H1 (cell line): Measurements from ENCODE around the gene GOLGA6L10. TPM values are rescaled to one million over a fixed set of nuclear protein-coding genes. Genes with fewer than 3 reads are reported as not detected.

Source experiments
- CTCF ChIA-PET: fragments of 300-600 bp; sonication (Branson Sonifier 250); formaldehyde crosslinking; loops from one replicate; lab custom pipeline; 2021; ENCODE audit not compliant: partially characterized antibody; lab: Charles Lee
- POLR2A ChIA-PET: fragments of 300-600 bp; sonication (Branson Sonifier 250); formaldehyde crosslinking; loops from one replicate; lab custom pipeline; 2021; ENCODE audit warnings: inconsistent platforms; ENCODE audit not compliant: partially characterized antibody; lab: Charles Lee
- DNase-seq, 2 experiments: peaks; one replicate each; pipeline versions ENCODE4 v3.0.0 to v3.0.0-alpha.2; 2010 to 2022; ENCODE audit warnings: low spot score in 2 of 2, low read depth in 1 of 2, mixed read lengths in 1 of 2
- FAIRE-seq: peaks from 2 replicates; lab custom pipeline; 2011; peaks lifted over from hg19 to GRCh38; lab: Jason Lieb, UNC
- H2AFZ ChIP-seq: 2 replicates; pipeline ENCODE4 v1.8.1; 2012; ENCODE audit warnings: low read length, inconsistent platforms
- H2AK5ac ChIP-seq: 2 replicates; pipeline ENCODE4 v1.6.1; 2013; ENCODE audit warnings: low read depth, low read length
- H2BK120ac ChIP-seq: replicated peaks from 2 replicates; pipeline ENCODE3; 2013; ENCODE audit warnings: low read depth, low read length, inconsistent platforms
- H2BK12ac ChIP-seq: 2 replicates; pipeline ENCODE4 v1.6.1; 2013; ENCODE audit warnings: low read depth, low read length
- H2BK15ac ChIP-seq: 2 replicates; pipeline ENCODE4 v1.6.1; 2013; ENCODE audit warnings: low read length
- H2BK20ac ChIP-seq: 2 replicates; pipeline ENCODE4 v1.6.1; 2013; ENCODE audit warnings: low read length
- H2BK5ac ChIP-seq: 2 replicates; pipeline ENCODE4 v1.6.1; 2013; ENCODE audit warnings: low read depth, low read length
- H3K14ac ChIP-seq: 2 replicates; pipeline ENCODE4 v1.6.1; 2013; ENCODE audit warnings: inconsistent platforms; ENCODE audit not compliant: insufficient read length
- H3K18ac ChIP-seq: 2 replicates; pipeline ENCODE4 v1.6.1; 2013; ENCODE audit warnings: low read length; ENCODE audit errors: extremely low read depth
- H3K23ac ChIP-seq: 2 replicates; pipeline ENCODE4 v1.6.1; 2013; ENCODE audit warnings: inconsistent platforms; ENCODE audit not compliant: insufficient read length
- H3K23me2 ChIP-seq: 2 replicates; pipeline ENCODE4 v1.6.1; 2013; ENCODE audit warnings: low read depth, low read length
- H3K27ac ChIP-seq: 2 replicates; pipeline ENCODE4 v1.6.1; 2011; ENCODE audit warnings: low read depth, low read length, inconsistent platforms
- H3K27me3 ChIP-seq, 4 experiments: replicated peaks in 1 of 4; 1 replicate in 1 of 4; 2 replicates in 3 of 4; pipeline versions ENCODE4 v1.6.1 to v1.8.1; 2011 to 2013; ENCODE audit warnings: low read length in 3 of 4, mild to moderate bottlenecking in 3 of 4, inconsistent platforms in 2 of 4, mixed read lengths in 2 of 4, moderate library complexity in 1 of 4; ENCODE audit not compliant: control insufficient read depth in 3 of 4, insufficient read depth in 3 of 4; ENCODE audit errors: extremely low read depth in 1 of 4
- H3K36me3 ChIP-seq, 4 experiments: 2 replicates each; pipeline versions ENCODE4 v1.6.1 to v1.8.1; 2011 to 2013; ENCODE audit warnings: mild to moderate bottlenecking in 4 of 4, low read length in 3 of 4, moderate library complexity in 2 of 4, control low read depth in 1 of 4, inconsistent platforms in 1 of 4; ENCODE audit not compliant: insufficient read depth in 4 of 4, control insufficient read depth in 2 of 4
- H3K4ac ChIP-seq: replicated peaks from 2 replicates; pipeline ENCODE3; 2013; ENCODE audit warnings: low read length, low read depth, mixed read lengths, inconsistent platforms; ENCODE audit not compliant: insufficient read length
- H3K4me1 ChIP-seq, 4 experiments: replicated peaks in 1 of 4; 1 replicate in 1 of 4; 2 replicates in 3 of 4; pipeline versions ENCODE4 v1.6.1 to v1.8.1; 2011 to 2013; ENCODE audit warnings: low read length in 3 of 4, inconsistent platforms in 2 of 4, mixed read lengths in 1 of 4; ENCODE audit not compliant: insufficient read depth in 4 of 4, control insufficient read depth in 3 of 4
- H3K4me2 ChIP-seq, 2 experiments: 2 replicates each; pipeline versions ENCODE4 v1.6.1 to v1.8.1; 2011 to 2013; ENCODE audit warnings: low read depth in 2 of 2, low read length in 2 of 2, control low read depth in 1 of 2, inconsistent platforms in 1 of 2, mild to moderate bottlenecking in 1 of 2; ENCODE audit not compliant: insufficient read depth in 1 of 2
- H3K4me3 ChIP-seq, 4 experiments: fragments of 200-600, 300-600 bp in 1 of 4; sonication (generic), shearing (Covaris generic), sonication (Bioruptor Twin) in 1 of 4; 2 replicates each; pipeline versions ENCODE4 v1.5.1 to v1.8.1; 2011 to 2016; ENCODE audit warnings: low read length in 4 of 4, low read depth in 3 of 4, control low read depth in 2 of 4, inconsistent platforms in 2 of 4, mild to moderate bottlenecking in 2 of 4, mixed read lengths in 1 of 4, moderate library complexity in 1 of 4; ENCODE audit not compliant: insufficient read depth in 2 of 4; ENCODE audit errors: extremely low read depth in 1 of 4
- H3K56ac ChIP-seq: replicated peaks from 2 replicates; pipeline ENCODE3; 2013; ENCODE audit warnings: low read depth, mild to moderate bottlenecking, mixed read lengths, low read length, inconsistent platforms; ENCODE audit not compliant: insufficient read length
- H3K79me1 ChIP-seq: 2 replicates; pipeline ENCODE4 v1.6.1; 2013; ENCODE audit warnings: low read depth, low read length, control low read depth
- H3K79me2 ChIP-seq, 2 experiments: 2 replicates each; pipeline versions ENCODE4 v1.6.1 to v1.8.1; 2012 to 2013; ENCODE audit warnings: low read length in 2 of 2, mild to moderate bottlenecking in 2 of 2, inconsistent platforms in 1 of 2; ENCODE audit not compliant: insufficient read depth in 2 of 2, control insufficient read depth in 1 of 2
- H3K9ac ChIP-seq, 4 experiments: replicated peaks in 1 of 4; 1 replicate in 1 of 4; 2 replicates in 3 of 4; pipeline versions ENCODE4 v1.6.1 to v1.8.1; 2011 to 2013; ENCODE audit warnings: low read depth in 3 of 4, low read length in 3 of 4, control low read depth in 2 of 4, mild to moderate bottlenecking in 2 of 4, moderate library complexity in 2 of 4, inconsistent platforms in 1 of 4; ENCODE audit errors: extremely low read depth in 1 of 4
- H3K9me3 ChIP-seq, 2 experiments: 2 replicates each; pipeline versions ENCODE4 v1.6.1 to v1.8.1; 2012 to 2013; ENCODE audit warnings: mild to moderate bottlenecking in 2 of 2, moderate library complexity in 2 of 2, control low read depth in 1 of 2, inconsistent platforms in 1 of 2, low read depth in 1 of 2, low read length in 1 of 2, mixed read lengths in 1 of 2; ENCODE audit not compliant: insufficient read depth in 2 of 2
- H4K20me1 ChIP-seq, 2 experiments: replicated peaks in 1 of 2; 2 replicates each; pipeline versions ENCODE3 to v1.8.1; 2011 to 2013; ENCODE audit warnings: inconsistent platforms in 2 of 2, low read length in 2 of 2, mild to moderate bottlenecking in 1 of 2; ENCODE audit not compliant: insufficient read depth in 2 of 2, control insufficient read depth in 1 of 2
- H4K5ac ChIP-seq: 2 replicates; pipeline ENCODE4 v1.6.1; 2013; ENCODE audit warnings: low read length, low read depth, mixed read lengths, inconsistent platforms; ENCODE audit not compliant: insufficient read length
- H4K8ac ChIP-seq: 2 replicates; pipeline ENCODE4 v1.8.0; 2013; ENCODE audit warnings: mild to moderate bottlenecking, moderate library complexity, low read length, inconsistent platforms; ENCODE audit not compliant: insufficient read depth; ENCODE audit errors: extremely low read depth
- H4K91ac ChIP-seq: replicated peaks from 2 replicates; pipeline ENCODE3; 2013; ENCODE audit warnings: low read length, mixed read lengths, inconsistent platforms; ENCODE audit not compliant: insufficient read length
- SP2 ChIP-seq: IDR thresholded peaks from 2 replicates; pipeline ENCODE4 v1.6.1; 2012; ENCODE audit warnings: mild to moderate bottlenecking, low read length, inconsistent platforms
- SP4 ChIP-seq: IDR thresholded peaks from 2 replicates; pipeline ENCODE4 v1.6.1; 2012; ENCODE audit warnings: low read length, inconsistent platforms
- whole genome bisulfite sequencing, 2 experiments: shearing (Covaris generic) in 1 of 2; methylation state at CpG; one replicate each; pipeline versions ENCODE4 v1.1.6 to v1.1.7; 2013 to 2015; ENCODE audit warnings: low lambda C conversion rate in 2 of 2, mixed read lengths in 2 of 2, inconsistent platforms in 1 of 2, low coverage in 1 of 2, missing lambda C conversion rate in 1 of 2; ENCODE audit not compliant: insufficient replicate concordance in 2 of 2, insufficient coverage in 1 of 2, insufficient read length in 1 of 2; ENCODE audit errors: extremely low coverage in 1 of 2, missing lambda C conversion rate in 1 of 2; 5-methylcytosine and 5-hydroxymethylcytosine counted together
- polyA plus RNA-seq, 7 experiments: library from polyadenylated mRNA; depleted of rRNA in 3 of 7; stranded (reverse) in 5 of 7; unstranded in 2 of 7; fragments of >200 nt in 5 of 7; fragments of 200-250 nt in 2 of 7; gene quantifications; 1 replicate in 5 of 7; 2 replicates in 1 of 7; 4 replicates in 1 of 7; pipeline versions ENCODE4 v1.2.1 to v1.2.3, GENCODE V29; 2011 to 2013; ENCODE audit warnings: missing spikeins in 2 of 7, mixed read lengths in 2 of 7
- total RNA-seq: library from RNA; stranded (reverse); fragmentation: NEBNext Ultra II Directional; extraction: Animal tissue kit (Norgen Biotek cat#: 25700); gene quantifications from 2 replicates; pipeline ENCODE4 v1.2.1, GENCODE V29; 2021
- TF ChIP-seq, protein P1 (sequence below): IDR thresholded peaks from 2 replicates; pipeline ENCODE4 v1.6.1; 2011; ENCODE audit warnings: low read length, improper control_type of control experiment

GOLGA6L10 gene
- total and polyA plus RNA-seq, 2 of the 8 experiments (the other 6 are each of a cell fraction or from before 2014, with no cell fraction given) = 0.91 to 4.0 TPM

DNA sequence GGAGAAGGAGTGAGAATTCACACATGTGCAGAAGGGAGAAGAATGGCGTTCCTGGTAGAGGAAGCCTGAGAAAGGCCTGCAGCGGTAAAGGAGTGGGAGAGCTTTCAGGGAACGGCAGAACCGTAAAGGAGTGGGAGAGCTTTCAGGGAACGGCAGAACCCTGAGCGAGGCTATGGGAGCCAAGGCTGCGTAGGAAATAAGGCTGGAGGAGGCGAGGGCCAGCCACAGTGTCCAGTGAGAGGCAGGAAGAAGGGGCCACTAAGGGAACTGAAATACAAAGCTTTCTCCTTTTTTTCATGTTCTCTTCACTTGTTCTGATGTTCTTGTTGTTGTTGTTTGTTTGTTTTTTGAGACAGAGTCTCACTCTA, 41.6 kb downstream of the GOLGA6L10 start:
- Histone ChIP-seq H3K23me2 (no peaks in the 10 kb centered on the region), H3K79me2 (no peaks in the 10 kb centered on the region)

More for the DNA sequence above, 41.6 kb downstream of the GOLGA6L10 start:
- Histone ChIP-seq H3K56ac (no peak overlapping the region), H2BK15ac (no peak overlapping the region), H2BK5ac (no peak overlapping the region), H4K20me1 (no peaks in the 10 kb centered on the region), H3K4me2 (no peak overlapping the region), H3K36me3 (no peaks in the 10 kb centered on the region), H2BK120ac (no peak overlapping the region), H2AK5ac (no peak overlapping the region), H2BK20ac (no peak overlapping the region), H4K5ac (no peak overlapping the region), H2BK12ac (no peak overlapping the region), H4K8ac (no peak overlapping the region), H2AFZ (no peak overlapping the region), H3K27ac (no peak overlapping the region), H3K4me3 (no peak overlapping the region), H3K27me3 (no peaks in the 10 kb centered on the region), H3K9ac (no peak overlapping the region), H3K4ac (no peak overlapping the region), H3K18ac (no peak overlapping the region), H3K4me1 (peaks cover 0 to 3% (median 0%) of the 10 kb centered on the region in 4 experiments; a peak in 2 of 7 replicates), H3K79me1 (no peaks in the 10 kb centered on the region; the same call in 1 of the 2 replicates), H3K23ac (no peak overlapping the region), H3K9me3 (no peaks in the 10 kb centered on the region)
- FAIRE-seq (no peak), DNase-seq (no peak)
- ChIA-PET CTCF (interaction anchor here (0.7 to 1.2 kb wide), 3 partner anchors 8 to 30 kb away, joined by 3 to 4 read pairs (median 3); no protein-coding TSS in a partner anchor), POLR2A (no interaction called here)
- 89% methylated on average over 8 of the region's 8 CpGs; no CpG with 5 or more reads in 1 of the 2 experiments for WGBS, 2 experiments
- TF ChIP-seq SP4 (no peak), SP2 (no peak)
- TF ChIP-seq, protein P1, sequence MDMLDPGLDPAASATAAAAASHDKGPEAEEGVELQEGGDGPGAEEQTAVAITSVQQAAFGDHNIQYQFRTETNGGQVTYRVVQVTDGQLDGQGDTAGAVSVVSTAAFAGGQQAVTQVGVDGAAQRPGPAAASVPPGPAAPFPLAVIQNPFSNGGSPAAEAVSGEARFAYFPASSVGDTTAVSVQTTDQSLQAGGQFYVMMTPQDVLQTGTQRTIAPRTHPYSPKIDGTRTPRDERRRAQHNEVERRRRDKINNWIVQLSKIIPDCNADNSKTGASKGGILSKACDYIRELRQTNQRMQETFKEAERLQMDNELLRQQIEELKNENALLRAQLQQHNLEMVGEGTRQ = no peak
- TF ChIP-seq, all 59 proteins: peak for 0
- no peak overlapping the region for H4K91ac ChIP-seq
- no peak overlapping the region for H3K14ac ChIP-seq
